Mesodermal cell (in vitro differentiated cells): Measurements from ENCODE around the gene TTC28.
A peak's percentile ranks its signal among the peaks of the same experiment; 100 is the strongest.
"Not testable (repeated sequence)": the region's sequence is repeated elsewhere in the genome, so short reads cannot be mapped to it uniquely, and the experiment has no call there.

Experiments used
- H3K27ac ChIP-seq: 2 replicates; pipeline ENCODE4 v1.7.0; 2013; ENCODE audit warnings: mild to moderate bottlenecking, low read depth, low read length, moderate library complexity; ENCODE audit not compliant: severe bottlenecking
- H3K36me3 ChIP-seq: 2 replicates; pipeline ENCODE4 v1.7.1; 2013; ENCODE audit warnings: mild to moderate bottlenecking, low read length, moderate library complexity; ENCODE audit not compliant: control insufficient read depth, insufficient read depth
- H3K4me1 ChIP-seq: one replicate; pipeline ENCODE4 v1.7.1; 2013; ENCODE audit warnings: mild to moderate bottlenecking, low read length; ENCODE audit not compliant: insufficient read depth, control insufficient read depth, poor library complexity, severe bottlenecking
- H3K4me3 ChIP-seq: 2 replicates; pipeline ENCODE4 v1.7.0; 2013; ENCODE audit warnings: low read length, control low read depth, mild to moderate bottlenecking; ENCODE audit not compliant: insufficient read depth, poor library complexity, severe bottlenecking; ENCODE audit errors: extremely low read depth
- H3K9me3 ChIP-seq: 2 replicates; pipeline ENCODE4 v1.7.1; 2013; ENCODE audit warnings: mild to moderate bottlenecking, low read length, moderate library complexity; ENCODE audit not compliant: control insufficient read depth
- WGBS, 2 experiments: methylation state at CpG; one replicate each; pipeline ENCODE4 v1.1.5; 2013; ENCODE audit warnings: missing lambda C conversion rate in 2 of 2; ENCODE audit not compliant: insufficient coverage in 2 of 2; 5-methylcytosine and 5-hydroxymethylcytosine counted together

TTC28 gene

DNA sequence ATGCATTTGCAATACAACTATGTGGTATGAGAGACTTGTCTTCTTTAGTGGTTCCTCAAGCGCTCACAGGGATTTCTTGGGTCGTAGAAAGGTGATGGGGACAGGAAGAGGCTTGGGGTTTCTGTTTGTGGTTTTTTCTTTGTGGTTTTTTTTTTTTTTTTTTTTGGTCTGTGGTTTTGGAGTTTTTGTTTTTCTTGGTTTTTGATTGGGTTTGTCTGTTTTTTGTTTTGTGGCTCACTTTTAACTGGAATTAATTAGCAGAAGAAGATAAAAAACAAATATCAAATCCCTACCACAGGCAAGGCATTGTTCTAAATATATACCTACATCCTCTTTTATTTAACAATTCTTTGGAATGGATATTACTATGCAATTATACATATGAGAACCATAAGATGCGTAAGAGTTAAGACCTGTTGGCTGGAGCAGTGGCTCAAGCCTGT is 5.5 kb downstream of the TTC28 start:
- no peak overlapping the region for H3K4me3 ChIP-seq
- 78 to 85% methylated on average over 2 of the region's 3 CpGs for WGBS, 2 experiments
- no peaks in the 10 kb centered on the region for H3K9me3 ChIP-seq
- H3K27ac ChIP-seq: no peak overlapping the region
- no peaks in the 10 kb centered on the region for H3K4me1 ChIP-seq
- H3K36me3 ChIP-seq: peaks cover 4% of the 10 kb centered on the region

DNA sequence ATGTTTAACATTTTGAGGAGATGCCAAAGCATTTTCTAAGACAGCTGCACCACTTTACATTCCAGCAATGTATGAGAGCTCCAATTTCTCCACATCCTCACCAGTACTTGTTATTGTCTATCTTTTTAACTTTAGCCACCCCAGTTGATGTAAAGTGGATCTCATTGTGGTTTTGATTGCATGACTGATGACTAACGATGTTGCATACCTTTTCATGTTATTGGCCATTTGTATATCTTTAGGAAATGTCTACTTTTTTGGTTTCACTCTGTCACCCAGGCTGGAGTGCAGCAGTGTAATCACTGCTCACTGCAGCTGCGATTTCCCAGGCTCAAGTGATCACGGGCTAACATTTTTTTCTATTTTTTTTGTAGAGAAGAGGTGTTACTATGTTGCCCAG is 8.9 kb downstream of the TTC28 start:
- WGBS, 2 experiments: 94% methylated on average over 2 of the region's 3 CpGs; no CpG with 5 or more reads in 1 of the 2 experiments
- Histone ChIP-seq H3K4me1 (no peaks in the 10 kb centered on the region), H3K4me3 (no peak overlapping the region), H3K9me3 (no peaks in the 10 kb centered on the region), H3K27ac (no peak overlapping the region), H3K36me3 (peaks cover 4% of the 10 kb centered on the region)

DNA sequence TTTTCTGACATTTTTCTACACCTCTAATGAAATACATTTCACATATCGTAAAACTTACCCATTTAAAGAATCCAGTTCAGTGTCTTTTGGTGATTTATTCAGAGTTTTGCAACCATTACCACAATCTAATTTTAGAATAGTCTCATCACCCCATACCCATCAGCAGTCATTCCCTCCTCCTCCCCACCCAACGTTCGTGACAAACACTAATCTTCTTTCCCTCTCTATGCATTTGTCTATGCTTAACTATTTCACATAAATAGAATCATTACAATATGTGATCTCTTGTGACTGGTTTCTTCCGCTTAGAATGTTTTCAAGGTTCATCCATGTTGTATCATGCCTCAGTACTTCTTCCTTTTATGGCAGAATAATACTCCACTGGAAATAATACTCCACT is 9.5 kb downstream of the TTC28 start:
- no peaks in the 10 kb centered on the region for H3K4me1 ChIP-seq
- 94 to 100% methylated on average over 2 of the region's 4 CpGs for WGBS, 2 experiments
- H3K27ac ChIP-seq: no peak overlapping the region
- peaks cover 4% of the 10 kb centered on the region for H3K36me3 ChIP-seq
- H3K9me3 ChIP-seq: no peaks in the 10 kb centered on the region
- no peak overlapping the region for H3K4me3 ChIP-seq

DNA sequence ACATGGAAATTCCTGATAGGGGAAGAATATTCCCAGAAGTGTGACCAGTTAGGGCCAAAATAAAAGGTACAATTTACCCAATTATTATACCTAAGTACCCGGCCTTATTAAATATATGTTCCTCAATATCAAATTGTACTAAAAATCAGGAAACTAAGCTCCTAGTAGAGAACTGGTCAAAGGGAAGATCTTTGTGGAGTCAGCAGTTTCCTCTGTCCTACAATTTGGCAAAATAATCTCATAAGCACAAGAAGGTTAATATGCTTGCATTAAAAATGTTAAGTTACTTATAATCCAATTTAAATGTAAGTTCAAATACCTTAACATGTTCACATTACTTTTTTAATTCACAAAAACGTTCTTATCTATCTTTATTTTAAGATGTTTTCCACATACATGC is 10.3 kb downstream of the TTC28 start:
- H3K36me3 ChIP-seq: peaks cover 4% of the 10 kb centered on the region
- H3K4me1 ChIP-seq: no peaks in the 10 kb centered on the region
- H3K9me3 ChIP-seq: no peaks in the 10 kb centered on the region
- WGBS, 2 experiments: no CpG with 5 or more reads among the region's 2 CpGs
- H3K4me3 ChIP-seq: no peak overlapping the region
- no peak overlapping the region for H3K27ac ChIP-seq

DNA sequence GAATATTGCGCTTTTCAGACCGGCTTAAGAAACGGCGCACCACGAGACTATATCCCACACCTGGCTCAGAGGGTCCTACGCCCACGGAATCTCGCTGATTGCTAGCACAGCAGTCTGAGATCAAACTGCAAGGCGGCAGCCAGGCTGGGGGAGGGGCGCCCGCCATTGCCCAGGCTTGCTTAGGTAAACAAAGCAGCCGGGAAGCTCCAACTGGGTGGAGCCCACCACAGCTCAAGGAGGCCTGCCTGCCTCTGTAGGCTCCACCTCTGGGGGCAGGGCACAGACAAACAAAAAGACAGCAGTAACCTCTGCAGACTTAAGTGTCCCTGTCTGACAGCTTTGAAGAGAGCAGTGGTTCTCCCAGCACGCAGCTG is 16.1 kb downstream of the TTC28 start:
- H3K9me3 ChIP-seq, H3K4me1 ChIP-seq, H3K4me3 ChIP-seq, H3K36me3 ChIP-seq, H3K27ac ChIP-seq: not testable (repeated sequence)
- no CpG with 5 or more reads among the region's 13 CpGs for WGBS, 2 experiments

DNA sequence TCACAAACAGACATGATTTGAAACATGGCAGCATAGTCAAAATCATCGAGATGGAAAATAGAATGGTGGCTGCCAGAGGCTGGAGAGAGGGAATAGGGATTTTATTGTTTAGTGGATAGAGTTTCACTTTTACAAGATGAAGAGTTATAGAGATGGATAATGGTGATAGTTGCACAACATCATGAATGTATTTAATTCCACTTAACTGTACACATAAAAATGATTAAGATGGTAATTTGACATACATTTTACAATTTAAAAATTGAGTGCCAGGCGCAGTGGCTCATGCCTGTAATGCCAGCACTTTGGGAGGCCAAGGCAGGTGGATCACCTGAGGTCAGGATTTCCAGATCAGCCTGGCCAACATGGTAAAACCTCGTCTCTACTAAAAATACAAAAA is 21.2 kb downstream of the TTC28 start:
- WGBS, 2 experiments: 90 to 95% methylated on average over 2 of the region's 3 CpGs
- Histone ChIP-seq H3K36me3 (peaks cover 6% of the 10 kb centered on the region), H3K4me1 (no peaks in the 10 kb centered on the region), H3K9me3 (no peaks in the 10 kb centered on the region), H3K4me3 (no peak overlapping the region), H3K27ac (no peak overlapping the region)

DNA sequence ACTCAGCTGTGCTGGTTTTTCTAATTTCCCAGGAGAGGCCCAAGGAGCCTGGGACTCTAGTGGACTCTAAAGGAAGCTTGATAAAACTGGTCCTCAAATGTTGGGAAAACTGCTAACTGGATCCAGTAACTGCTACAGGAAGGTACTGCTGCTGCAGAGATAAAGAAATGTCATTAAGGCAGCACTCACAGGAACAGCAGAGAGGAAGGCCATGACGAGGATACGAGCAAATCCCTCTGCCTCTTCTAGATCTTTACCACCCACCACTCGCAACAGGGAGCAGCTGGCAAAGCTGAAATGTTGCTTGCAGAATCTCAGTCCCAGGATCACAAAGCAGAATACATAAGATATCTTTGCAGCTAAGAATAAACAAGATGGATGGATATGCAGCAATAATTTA is 23.5 kb downstream of the TTC28 start:
- Histone ChIP-seq H3K27ac (peak overlapping the region; percentile 50), H3K4me1 (no peaks in the 10 kb centered on the region), H3K36me3 (peaks cover 16% of the 10 kb centered on the region), H3K9me3 (peaks cover 5% of the 10 kb centered on the region), H3K4me3 (no peak overlapping the region)
- WGBS, 2 experiments: no CpG with 5 or more reads among the region's 3 CpGs

DNA sequence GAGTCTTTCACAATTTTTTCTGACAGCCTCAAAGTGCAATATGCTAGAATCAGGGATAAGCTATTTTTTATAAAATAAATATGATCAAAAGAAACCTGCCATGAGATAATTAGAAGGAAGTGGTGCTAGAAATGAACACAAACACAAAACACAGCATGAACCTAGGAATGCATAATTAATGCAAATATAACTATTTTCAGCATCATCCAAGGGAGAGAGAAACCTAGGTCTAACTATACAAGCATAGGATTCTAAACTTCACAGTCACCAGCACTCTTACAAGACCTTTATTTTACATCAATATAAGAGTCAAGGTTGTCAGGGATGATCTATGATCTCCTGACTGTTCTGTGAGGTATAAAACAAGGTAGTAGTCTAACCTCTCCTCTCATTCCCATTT is 29.2 kb downstream of the TTC28 start:
- H3K4me1 ChIP-seq: peaks cover 6% of the 10 kb centered on the region
- peaks cover 5% of the 10 kb centered on the region for H3K9me3 ChIP-seq
- H3K36me3 ChIP-seq: peaks cover 12% of the 10 kb centered on the region
- no peak overlapping the region for H3K27ac ChIP-seq
- no peak overlapping the region for H3K4me3 ChIP-seq

DNA sequence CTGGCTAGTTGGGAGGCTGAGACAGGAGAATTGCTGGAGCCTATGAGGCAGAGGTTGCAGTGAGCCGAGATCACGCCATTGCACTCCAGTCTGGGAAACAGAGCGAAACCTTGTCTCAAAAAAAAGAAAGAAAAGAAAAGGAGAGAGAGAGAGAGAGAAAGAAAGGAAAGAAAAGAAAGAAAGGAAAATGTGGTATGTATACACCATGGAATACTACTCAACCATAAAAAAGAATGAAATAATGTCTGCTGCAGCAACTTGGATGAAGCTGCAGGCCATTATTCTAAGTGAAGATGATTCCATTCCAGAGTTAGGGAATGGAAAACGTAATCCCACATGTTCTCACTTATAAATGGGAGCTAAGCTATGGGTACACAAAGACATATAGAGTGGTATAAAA is 30.8 kb downstream of the TTC28 start:
- 85 to 100% methylated on average over 3 to 4 of the region's 4 CpGs for WGBS, 2 experiments
- peaks cover 12% of the 10 kb centered on the region for H3K36me3 ChIP-seq

DNA sequence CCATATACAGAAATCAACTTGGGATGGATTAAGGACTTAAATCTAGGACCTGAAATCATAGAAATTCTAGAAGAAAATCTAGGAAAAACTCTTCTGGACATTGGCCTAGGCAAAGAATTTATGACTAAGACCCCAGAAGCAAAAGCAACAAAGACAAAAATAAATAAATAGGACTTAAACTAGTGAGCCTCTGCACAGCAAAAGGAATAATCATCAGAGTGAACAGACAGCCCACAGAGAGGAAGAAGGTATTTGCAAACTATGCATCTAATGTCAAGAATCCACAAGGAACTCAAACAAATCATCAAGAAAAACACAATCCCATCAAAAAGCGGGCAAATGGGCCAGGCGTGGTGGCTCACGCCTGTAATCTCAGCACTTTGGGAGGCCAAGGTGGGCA is 32.4 kb downstream of the TTC28 start:
- H3K9me3 ChIP-seq: no peaks in the 10 kb centered on the region
- peaks cover 6% of the 10 kb centered on the region for H3K4me1 ChIP-seq
- H3K4me3 ChIP-seq: no peak overlapping the region
- 94% methylated on average over 3 of the region's 3 CpGs; no CpG with 5 or more reads in 1 of the 2 experiments for WGBS, 2 experiments
- no peak overlapping the region for H3K27ac ChIP-seq
- no peaks in the 10 kb centered on the region for H3K36me3 ChIP-seq

More for the DNA sequence above, 30.8 kb downstream of the TTC28 start:
- H3K4me1 ChIP-seq: peaks cover 6% of the 10 kb centered on the region
- H3K4me3 ChIP-seq: no peak overlapping the region
- no peak overlapping the region for H3K27ac ChIP-seq
- H3K9me3 ChIP-seq: peaks cover 5% of the 10 kb centered on the region

DNA sequence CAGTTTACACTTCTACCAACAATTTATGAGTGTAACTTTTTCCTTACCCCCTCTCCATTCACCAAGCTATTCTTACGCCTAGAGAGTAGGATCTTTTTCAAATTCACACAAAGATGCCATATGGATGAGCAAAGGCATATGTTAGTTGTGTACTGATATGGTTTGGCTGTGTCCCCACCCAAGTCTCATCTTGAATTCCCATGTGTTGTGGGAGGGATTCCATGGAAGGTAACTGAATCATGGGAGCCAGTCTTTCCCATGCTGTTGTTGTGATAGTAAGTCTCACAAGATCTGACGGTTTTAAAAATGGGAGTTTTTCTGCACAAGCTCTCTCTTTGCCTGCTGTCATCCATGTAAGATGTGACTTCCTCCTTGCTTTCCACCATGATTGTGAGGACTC is 40.3 kb downstream of the TTC28 start:
- Histone ChIP-seq H3K4me1 (no peaks in the 10 kb centered on the region), H3K4me3 (no peak overlapping the region), H3K9me3 (no peaks in the 10 kb centered on the region), H3K36me3 (no peaks in the 10 kb centered on the region), H3K27ac (no peak overlapping the region)
- WGBS, 2 experiments: 100% methylated on average over 1 of the region's 2 CpGs

DNA sequence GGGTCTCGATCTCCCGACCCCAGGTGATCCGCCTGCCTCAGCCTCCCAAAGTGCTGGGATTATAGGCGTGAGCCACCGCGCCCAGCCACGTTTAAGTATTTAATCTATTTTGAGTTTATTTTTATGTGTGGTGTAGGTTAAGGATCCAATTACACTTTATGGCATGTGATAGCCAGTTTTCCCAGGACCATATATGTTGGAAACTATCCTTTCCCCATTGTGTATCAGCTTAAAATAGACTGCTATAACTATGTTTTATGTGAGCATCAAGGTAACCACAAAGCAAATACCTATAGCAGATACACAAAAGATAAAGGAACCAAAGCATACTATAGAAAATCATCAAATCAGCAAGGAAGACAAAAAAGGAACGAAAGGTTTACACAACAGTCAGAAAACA is 42.4 kb downstream of the TTC28 start:
- no peak overlapping the region for H3K27ac ChIP-seq
- H3K9me3 ChIP-seq: no peaks in the 10 kb centered on the region
- WGBS, 2 experiments: 80 to 100% methylated on average over 3 to 4 of the region's 8 CpGs
- H3K36me3 ChIP-seq: no peaks in the 10 kb centered on the region
- H3K4me3 ChIP-seq: no peak overlapping the region
- H3K4me1 ChIP-seq: no peaks in the 10 kb centered on the region
